Hematopoietic multipotent progenitor cell treated with erythropoietin and hydrocortisone succinate and interleukin-3 and kit ligand, for 4 days (in vitro differentiated cells): Measurements from ENCODE around the gene ANKRD33B.

Source experiments
- DNase-seq: peaks from one replicate; pipeline ENCODE4 v3.0.0-alpha.2; 2015

ANKRD33B gene

DNA sequence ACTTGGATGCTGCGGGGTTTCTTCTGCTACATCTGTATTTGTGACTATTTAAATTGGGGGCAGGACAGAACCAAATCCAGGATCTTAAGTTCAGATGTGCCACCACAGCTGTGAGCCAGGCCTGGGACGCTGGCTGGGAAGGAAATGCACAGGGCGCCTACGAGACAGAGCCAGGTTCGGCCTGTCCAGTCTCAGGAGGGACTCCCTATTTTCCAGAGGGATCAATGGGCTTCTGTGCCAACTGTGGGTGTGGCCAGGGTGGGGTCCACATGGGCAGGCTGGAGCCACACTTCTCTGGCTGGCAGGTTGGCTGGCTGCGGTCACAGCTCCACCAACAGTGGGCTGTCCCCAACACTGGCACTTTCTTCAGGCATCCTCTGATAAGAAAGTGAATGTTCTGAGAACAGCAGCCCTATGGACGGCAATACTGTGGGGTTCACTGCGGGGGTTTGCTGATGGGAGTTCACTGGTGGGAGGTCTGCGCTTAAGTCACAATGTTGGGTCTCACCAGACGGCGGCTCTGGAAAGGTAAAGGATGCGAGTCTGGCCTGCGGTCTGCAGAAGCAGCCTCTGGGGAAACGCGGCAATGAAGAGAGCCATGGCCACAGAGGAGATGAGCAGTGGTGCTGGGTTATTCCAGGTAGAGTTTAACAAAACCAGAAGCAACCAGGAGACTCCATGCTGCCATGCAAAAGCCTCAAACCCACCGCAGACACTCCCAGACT lies 119.1 kb downstream of the ANKRD33B start:
- no peak for DNase-seq

DNA sequence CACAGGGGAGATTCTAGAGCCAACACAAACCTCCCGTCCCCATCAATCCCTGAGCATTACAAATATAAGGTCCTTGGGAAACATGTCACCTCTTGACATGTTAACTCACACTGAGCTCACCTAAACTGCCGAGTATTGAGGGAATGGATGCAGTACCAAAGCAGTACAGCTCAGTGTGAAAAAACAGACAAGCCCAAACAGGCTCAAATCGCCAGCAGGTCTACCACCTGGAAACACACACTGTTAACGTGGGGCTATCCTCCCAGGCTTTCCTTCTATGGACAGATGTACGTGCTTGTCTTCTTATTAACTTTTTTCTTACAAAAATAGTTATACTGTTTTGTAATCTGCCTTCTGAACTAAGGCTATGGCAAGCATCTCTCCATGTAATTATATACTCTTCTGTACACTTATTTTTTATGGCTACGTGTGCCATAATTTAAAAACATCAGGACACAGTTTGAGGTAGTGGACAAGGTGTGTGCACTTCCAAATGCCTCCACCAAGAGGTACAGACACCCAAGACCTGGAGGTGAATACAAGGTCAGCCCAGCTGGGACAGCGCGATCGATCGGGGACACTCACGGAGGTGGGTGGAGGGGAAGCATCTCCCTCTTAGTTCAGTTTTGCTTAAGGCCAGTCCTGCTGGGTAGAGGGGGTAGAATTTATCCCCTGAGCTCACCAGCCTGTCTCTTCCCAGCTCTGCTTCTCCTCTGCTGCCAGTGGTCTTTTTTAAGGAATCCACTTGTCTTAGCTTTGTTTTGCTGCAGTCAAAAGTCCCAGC lies 120.6 kb downstream of the ANKRD33B start:
- no peak for DNase-seq

DNA sequence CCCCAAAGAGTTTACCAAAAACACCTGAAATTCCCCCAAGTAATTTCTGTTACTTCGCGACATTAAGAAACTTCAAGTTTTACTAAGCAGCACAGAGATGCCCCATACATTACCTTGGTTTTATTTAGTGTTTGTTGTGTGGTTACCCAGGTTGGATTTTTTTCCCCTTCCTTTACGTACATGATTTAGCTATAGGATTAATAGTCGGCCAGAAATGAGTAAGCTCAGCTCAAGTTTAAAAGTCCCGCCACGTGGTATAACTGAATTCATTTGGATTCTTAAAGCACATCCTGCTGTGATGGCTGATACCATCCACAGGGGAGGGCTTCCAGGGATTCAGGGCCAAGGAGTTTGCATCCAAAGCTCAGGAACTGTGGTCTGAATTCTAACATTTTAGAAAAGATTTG lies 121.2 kb downstream of the ANKRD33B start:
- no peak for DNase-seq

DNA sequence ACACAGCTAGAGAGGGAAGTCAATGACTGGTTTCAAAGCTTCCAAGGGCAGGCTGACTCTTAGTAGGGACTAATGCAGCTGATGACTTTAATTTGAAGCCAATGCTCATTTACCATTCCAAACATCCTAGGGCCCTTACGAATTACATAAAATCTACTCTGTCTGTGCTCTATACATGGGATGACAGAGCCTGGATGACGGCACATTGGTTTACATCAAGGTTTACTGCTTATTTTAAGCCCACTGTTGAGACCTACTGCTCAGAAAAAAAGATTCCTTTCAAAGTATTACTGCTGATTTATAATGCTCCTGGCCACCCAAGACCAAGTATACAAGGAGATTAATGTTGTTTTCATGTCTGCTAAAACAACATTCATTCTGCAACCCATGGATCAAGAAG lies 123.0 kb downstream of the ANKRD33B start:
- DNase-seq, result no peak

DNA sequence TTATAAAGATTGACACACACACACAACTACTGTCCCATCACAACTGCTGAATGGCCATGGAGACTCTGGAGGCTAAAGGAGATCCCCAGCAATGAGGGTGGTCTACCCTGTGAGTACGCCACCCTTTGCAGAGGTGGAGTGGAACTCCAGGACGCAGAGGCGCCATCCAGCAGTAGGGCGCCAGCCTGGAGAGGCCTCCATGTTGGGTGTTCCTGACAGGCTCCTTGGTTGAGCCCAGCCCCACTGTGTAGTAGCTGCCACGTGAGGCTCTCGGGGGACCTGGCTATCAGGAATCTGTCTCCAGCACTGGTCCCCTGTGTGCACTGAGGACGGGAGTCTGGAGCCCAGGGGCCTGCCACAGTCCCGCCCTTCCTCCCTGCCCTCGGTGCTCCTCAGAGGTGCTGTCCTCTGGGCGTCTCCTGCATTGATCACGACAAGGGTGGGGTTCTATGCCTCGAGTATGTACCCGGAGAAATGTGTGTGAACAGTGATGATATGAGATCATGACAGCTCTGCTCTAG lies 124.8 kb downstream of the ANKRD33B start:
- no peak for DNase-seq

DNA sequence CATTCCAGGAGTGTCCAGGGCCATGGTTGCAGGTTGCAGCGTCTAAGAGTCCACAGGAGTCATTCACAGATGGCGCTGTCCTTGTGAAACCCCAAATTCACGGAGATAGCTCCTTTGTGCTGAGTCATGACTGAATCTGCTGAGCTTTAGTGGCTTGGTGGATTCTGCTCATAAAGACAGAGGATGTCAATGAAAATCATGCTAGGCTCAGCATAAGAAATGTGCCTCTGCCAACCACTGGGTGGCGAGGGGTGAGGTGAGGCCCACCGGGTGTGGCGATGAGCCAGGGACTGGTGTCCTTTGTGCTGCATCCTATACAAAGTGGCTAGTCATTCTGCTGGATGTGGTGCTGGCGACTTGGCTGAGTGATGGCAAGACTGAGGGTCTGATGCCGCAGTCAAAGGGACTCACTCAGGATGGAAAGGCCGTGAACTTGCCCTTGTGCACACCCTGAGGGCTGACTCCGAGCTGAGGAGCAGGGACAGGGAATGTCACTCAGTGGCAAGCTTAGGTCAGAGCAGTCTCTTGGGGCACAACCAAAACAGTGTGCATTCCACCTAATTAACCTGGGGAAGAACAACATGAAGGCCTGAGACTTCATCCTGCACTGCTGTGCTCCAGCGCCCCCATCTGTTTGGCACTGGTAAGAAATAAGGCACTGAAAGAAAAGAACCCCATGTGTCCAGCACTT lies 125.7 kb downstream of the ANKRD33B start:
- DNase-seq, result peak; percentile 81

DNA sequence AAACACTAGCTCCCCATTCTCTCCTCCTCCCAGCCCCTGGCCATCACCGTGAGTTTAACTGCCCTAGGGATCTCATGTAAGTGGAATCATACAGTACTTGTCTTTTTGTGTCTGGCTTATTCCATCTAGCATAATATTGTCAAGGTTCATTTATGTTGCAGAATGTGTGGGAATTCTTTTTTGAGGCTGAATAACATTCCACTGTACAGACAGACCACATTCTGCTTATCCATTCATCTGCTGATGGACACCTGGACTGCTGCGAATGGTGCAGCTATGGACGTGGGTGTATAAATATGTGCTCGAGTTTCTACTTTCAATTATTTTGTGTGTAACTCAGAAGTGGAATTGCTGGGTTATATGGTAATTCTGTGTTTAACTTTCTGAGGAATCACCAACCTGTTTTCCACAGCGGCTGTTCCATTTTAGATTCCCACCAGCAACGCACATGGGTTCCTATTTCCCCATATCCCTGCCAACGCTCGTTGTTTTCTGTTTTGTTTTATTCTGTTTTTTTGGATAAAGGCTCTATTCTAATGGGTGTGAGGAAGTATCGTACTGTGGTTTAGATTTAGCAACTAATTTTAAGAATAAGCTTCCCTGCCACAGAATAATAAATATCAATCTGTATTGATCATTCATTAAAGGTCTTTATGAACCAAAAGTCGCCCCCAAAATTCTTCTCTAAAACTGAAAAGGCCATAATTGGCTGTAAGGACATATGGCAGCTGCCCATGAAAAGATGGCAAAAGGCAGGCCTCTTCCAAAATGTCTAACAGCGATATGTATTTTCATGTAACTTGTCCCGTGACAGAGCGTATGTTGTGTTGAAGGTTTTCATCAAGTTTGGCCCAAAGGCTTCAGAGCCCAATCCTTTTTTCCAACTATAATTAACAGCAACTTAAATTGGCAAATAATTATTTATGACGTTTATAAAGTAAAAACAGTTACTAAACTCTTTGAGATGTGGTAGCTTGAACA lies 126.9 kb downstream of the ANKRD33B start:
- DNase-seq, result no peak

DNA sequence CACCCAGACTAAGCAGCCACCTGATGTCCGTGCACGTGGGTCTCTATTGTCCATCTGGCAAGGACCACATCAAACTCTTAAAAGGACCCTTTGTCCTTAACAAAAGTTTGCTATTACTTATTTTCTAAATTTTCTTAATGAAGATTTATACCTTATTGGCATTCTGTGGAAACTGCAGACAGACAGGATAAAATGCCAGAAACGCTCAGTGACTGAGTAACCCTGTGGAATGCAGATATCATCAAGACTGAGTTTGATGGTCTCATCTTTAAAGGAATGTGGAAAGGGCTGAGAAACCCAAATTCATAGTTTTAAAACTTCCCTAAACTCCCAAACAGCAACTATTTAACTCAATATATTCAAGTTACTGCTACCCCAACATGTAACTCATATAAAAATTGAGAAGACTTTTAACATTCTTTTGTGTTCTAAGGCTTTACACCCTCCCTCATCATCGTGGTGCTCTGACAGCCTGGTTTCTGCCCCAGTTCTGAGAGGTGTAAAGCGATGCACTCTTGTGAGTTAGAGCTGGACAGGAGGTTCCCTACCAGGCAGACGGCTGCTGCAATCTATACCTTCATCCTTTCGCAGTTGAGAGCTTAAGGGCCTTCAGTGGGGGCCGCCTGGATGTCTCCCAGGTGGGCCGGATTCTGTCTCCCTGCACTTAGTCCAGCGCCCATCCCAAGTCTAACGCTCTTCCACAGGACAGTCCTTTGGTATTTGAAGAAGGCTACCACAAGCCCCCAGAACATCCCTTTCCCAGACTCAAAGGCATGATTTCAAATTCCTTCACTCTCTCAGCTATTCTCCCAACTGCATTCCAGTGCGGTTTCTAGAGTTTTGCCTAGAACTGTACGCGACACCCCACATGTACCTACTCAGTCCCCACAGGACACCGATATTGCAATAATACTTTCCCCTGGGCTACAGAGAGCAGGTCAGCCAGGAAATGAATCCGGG lies 128.2 kb downstream of the ANKRD33B start:
- DNase-seq, result no peak

DNA sequence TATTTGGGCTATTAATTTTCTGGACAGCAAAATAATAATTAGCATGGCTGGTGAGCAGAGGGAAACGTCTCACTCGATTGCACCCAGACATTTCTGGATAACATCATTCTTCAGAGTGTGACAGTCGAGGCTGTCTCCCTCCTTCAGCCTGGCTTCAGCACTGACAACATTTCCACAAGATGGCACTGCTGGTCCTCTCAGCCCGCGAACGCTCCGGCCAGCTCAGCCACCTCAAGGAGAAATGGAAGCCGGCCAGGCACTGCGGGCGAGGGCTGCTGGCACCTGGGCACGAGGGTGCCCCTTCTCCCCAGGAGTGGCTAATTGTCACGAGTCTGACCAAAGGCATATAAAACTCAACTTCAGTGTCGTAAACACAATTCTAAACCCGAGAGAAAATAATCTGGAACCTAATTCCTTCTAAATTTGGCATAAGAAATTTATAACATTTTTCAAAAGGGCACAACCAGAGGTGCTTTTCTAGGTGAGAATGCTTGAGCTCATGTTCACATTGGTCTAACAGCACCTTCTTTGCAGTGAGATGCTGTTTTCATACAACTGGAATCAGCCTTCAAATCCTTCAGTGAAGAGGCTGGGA lies 131.3 kb downstream of the ANKRD33B start:
- DNase-seq, result peak; percentile 82

DNA sequence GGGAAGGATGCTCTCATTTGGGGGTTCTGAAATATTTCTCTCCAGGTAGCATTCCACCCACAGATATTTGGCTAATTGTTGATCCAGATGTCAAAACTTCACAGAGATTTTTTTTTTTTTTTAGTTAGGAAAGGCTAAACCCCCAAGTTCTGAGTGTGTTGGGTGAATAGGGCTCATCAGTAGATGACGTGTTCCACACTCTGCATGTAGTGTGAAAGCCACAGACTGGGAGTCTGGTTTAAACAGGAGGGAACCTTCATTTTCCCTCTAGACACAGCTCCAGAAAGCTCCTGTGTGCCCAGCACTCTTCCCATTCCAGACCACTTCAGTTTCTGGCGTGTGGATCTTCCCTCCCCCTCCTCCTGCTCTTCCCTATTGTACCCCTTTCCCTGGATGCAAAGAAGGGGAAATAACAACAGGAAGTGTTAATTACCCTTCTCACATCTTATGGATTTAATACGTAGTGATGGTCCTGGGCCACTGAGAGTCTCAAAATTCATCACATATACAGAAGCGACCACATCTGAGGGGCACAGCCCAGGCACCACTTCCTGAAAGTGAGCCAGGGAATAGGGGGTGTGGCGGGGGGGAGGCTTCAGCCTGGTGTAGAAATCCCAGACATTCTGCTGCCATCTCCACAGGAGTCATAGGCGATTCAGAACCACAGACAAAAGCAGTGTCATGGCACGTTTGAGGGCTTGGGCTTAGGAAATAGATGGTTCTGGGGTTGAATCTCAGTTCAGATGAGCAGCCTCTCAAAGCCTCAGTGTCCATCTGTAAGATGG lies 132.1 kb downstream of the ANKRD33B start:
- no peak for DNase-seq

DNA sequence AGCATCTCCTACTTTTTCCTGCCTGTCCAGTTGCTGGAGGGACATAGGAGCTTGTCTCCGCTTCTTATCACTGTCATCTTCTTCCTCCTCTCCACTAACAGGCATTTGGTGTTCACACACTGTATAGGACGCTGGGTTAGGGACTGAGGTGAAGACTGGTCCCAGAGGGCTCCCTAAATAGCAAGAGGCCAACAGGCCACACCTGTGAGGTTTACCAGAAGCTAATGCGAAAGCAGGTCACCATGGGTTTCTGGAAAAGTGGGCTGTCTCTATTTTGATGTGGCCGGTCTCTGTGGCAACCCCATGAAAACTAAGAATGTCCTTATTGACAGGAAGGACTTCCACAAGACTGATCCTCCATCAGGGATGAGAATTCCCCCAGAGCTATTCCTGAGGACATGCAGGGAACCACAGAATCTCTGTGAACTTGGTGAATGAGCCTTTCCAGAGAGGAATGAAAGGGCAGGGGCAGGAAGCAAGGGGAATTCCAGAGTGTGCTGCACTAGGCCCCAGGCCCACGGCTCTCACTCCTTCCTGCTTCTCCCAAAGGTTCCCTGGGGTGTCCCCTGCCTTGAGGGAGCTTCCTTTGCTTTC lies 135.5 kb downstream of the ANKRD33B start:
- no peak for DNase-seq

DNA sequence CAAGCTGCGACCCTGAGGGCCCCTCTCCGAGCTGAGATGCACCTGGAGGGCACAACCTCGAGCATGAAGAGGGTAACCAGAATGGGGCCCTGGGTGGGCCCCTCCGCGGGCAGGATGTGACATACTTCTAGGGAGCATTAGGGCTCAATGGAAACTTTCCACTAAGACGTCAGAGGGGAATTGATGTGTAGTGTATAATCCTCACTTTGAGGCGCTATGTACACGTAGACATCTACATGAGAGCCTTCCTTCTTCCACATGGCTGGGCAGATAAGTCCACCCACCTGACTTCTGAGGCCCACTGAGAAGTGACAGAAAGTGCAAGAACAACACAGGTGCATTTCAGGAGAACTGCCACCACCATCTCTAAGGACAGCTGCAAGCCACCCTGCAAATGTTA lies 136.1 kb downstream of the ANKRD33B start:
- DNase-seq, result no peak

DNA sequence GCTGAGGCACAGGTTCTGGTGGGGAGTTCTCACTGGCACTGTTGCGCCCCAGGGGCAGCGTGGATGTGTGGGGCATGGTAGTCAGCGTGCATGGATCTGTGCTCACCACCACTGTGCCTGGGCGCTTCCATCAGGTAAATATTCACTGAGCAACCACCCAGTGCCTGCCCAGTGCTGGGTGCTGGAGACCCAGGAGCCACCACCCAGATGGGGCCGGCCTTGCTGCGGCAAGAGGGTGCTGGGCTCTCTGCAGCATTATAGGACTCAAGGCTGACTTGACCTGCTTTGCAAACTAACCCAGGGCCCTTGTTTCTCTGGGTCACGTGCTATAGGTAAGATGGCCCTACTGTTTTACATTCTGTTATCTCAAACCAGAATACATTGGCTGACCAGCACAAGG lies 136.6 kb downstream of the ANKRD33B start:
- DNase-seq, result no peak

DNA sequence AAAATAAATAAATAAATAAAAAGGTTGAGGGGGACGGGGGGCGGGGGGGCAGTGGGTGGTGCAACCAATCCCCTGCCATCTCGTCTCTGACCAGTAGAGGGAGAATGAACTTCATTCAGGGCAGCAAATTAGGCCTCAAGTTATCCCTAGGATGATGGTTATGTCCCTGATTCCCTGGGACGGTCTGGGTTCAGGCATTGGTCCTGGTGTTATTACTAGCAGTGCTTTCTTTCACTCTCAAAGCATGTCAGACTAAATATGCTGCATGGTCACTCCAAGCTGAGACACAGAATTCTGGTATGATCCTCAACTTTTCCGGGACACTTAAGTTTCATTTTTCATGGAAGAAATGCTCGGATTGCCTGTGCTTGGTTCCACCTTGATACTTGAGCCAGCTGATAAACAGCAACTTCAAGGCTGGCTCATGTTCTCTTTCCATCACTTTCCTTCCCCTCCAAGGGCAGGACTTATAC lies 137.7 kb downstream of the ANKRD33B start:
- peak; percentile 68 for DNase-seq

DNA sequence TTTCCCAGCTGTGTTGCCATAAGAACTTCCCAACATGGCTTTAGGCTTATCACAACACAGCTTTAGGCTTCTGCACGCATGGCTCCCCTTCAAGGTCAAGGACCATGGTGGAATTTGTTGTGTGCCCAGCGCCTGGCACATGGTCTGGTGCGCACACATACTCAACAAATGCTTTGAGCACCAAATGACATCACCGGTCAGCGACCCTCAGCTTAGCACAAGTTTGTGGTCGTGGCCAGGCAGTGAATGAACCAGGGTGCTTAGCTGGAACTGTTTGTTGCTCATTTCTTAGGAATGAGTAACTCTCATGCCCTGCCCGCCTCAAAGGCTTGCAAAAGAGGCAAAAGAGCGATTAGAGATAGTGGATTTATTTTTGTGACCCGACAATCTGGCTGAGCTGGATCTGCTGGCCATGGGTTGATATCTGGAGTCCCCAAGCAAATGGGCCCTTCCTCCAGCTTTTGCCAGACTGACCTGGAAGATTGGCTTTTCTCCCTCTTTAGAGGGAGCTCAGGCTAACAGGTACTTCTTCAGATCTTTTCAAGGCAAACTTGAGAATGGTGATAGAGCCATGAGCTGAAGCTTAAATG lies 138.3 kb downstream of the ANKRD33B start:
- no peak for DNase-seq

DNA sequence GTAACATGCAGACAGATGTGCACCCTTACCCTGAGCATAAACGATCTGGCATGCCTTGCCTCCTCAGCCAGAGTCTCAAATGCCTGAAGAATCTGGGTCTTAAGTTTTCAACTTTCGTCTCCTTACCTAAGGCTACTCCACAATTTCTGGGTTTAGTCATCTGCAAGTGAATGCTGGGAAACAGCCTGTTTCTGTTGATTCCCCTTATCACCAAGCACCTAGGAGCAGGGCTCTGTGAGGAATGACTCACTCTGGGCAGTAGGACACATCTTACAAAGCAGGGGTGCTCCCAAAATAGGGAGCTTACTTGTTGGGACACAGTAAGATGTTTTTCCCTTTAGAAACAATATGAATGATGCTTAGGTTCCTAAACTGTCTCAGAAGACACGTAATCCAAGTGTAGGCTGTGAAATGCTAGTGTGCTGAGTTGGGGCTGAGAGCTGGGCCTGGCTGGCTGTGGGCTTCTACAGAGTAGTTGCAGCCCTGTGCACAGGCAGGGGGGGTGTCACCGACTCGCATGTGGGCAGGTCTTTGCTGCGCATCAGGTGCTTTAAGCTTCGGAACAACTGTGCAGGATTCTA lies 139.1 kb downstream of the ANKRD33B start:
- peak; percentile 41 for DNase-seq

DNA sequence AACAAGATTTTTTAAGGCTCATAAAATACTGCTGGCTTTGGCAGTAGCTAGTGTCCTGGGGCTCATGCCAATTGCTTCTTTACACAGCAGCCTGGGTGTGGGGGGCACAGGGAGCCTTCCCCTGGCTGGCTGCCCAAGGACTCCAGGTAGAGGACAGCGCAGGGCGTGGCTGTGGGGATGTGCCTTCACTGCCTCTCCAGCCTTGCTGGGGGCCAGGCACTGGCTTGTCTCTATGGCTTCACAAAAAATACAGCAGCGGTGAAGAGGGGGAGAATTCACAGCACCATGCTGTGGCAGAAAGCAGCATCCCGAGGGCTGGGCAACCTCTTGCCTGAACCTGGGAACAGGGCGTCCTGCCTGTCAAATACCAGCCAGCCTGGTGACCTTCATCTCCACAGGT lies 139.8 kb downstream of the ANKRD33B start:
- DNase-seq, result no peak

DNA sequence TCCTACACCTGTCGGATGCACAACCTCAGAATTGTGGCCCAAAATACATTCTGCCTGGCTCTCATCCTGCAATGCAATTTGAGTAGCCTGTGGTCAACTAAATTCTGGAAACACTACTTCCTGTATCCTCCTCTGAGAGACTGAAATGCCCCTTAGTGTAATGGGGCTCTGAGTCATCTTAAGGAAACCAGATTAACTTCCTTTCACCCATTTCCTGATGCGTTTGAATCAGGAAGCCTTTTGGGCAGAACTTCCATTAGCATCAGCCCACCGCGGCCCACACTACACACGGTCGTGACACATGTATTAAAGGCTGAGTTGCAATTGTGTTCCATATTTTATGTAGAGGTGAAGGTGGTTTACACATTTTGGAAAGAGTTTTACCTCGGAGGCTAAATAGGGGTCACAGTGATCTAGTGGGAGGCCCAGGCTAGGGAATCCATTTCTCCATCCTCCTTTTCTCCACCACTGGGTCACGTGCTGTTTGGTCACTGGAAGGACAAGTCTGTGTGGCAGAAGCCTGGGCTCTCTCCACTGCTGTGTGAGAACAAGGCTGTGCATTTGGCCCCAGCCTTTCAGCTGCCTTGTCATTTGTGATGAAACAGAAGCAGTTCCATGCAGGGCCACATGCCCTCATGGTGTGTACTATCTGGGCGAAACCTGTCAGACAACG lies 141.2 kb downstream of the ANKRD33B start:
- DNase-seq, result peak; percentile 59
